ENCODE data around the gene ARID1B.

ARID1B gene

GRCh38 chr6:156790711-156791319, 13.6 kb downstream of the ARID1B start:
- no peak overlapping the region for H3K4me3 ChIP-seq (ENCODE audit: low read depth, low read length)

- no peak overlapping the region for H3K4me3 ChIP-seq (ENCODE audit: low read depth, low read length)
Measured at GRCh38 chr6:156791320-156791850, 14.2 kb downstream of the ARID1B start.

- no peak overlapping the region for H3K4me3 ChIP-seq (ENCODE audit: low read depth, low read length)
Measured at GRCh38 chr6:156793200-156793599, 16.0 kb downstream of the ARID1B start.

GRCh38 chr6:156794546-156795354, 17.6 kb downstream of the ARID1B start:
- no peak overlapping the region for H3K4me3 ChIP-seq (ENCODE audit: low read depth, low read length)

- no peak overlapping the region for H3K4me3 ChIP-seq (ENCODE audit: low read depth, low read length)
Measured at GRCh38 chr6:156795825-156796224, 18.6 kb downstream of the ARID1B start.

GRCh38 chr6:156796627-156797026, 19.4 kb downstream of the ARID1B start:
- H3K4me3 ChIP-seq (ENCODE audit: low read depth, low read length), result no peak overlapping the region

- no peak overlapping the region for H3K4me3 ChIP-seq (ENCODE audit: low read depth, low read length)
Measured at GRCh38 chr6:156797901-156798735, 20.9 kb downstream of the ARID1B start.

- H3K4me3 ChIP-seq (ENCODE audit: low read depth, low read length), result no peak overlapping the region
Measured at GRCh38 chr6:156801712-156802111, 24.5 kb downstream of the ARID1B start.

- H3K4me3 ChIP-seq (ENCODE audit: low read depth, low read length), result no peak overlapping the region
Measured at GRCh38 chr6:156803353-156803752, 26.2 kb downstream of the ARID1B start.

- no peak overlapping the region for H3K4me3 ChIP-seq (ENCODE audit: low read depth, low read length)
Measured at GRCh38 chr6:156804402-156804801, 27.2 kb downstream of the ARID1B start.

- H3K4me3 ChIP-seq (ENCODE audit: low read depth, low read length), result no peak overlapping the region
Measured at GRCh38 chr6:156806155-156806554, 29.0 kb downstream of the ARID1B start.

- H3K4me3 ChIP-seq (ENCODE audit: low read depth, low read length), result no peak overlapping the region
Measured at GRCh38 chr6:156807028-156807427, 29.9 kb downstream of the ARID1B start.

GRCh38 chr6:156807795-156808194, 30.6 kb downstream of the ARID1B start:
- no peak overlapping the region for H3K4me3 ChIP-seq (ENCODE audit: low read depth, low read length)

GRCh38 chr6:156808287-156808686, 31.1 kb downstream of the ARID1B start:
- no peak overlapping the region for H3K4me3 ChIP-seq (ENCODE audit: low read depth, low read length)

GRCh38 chr6:156809034-156809433, 31.9 kb downstream of the ARID1B start:
- no peak overlapping the region for H3K4me3 ChIP-seq (ENCODE audit: low read depth, low read length)

- no peak overlapping the region for H3K4me3 ChIP-seq (ENCODE audit: low read depth, low read length)
Measured at GRCh38 chr6:156809446-156810178, 32.4 kb downstream of the ARID1B start.

- H3K4me3 ChIP-seq (ENCODE audit: low read depth, low read length), result no peak overlapping the region
Measured at GRCh38 chr6:156814036-156814581, 36.9 kb downstream of the ARID1B start.

GRCh38 chr6:156816505-156816904, 39.3 kb downstream of the ARID1B start:
- H3K4me3 ChIP-seq (ENCODE audit: low read depth, low read length), result no peak overlapping the region

- no peak overlapping the region for H3K4me3 ChIP-seq (ENCODE audit: low read depth, low read length)
Measured at GRCh38 chr6:156820089-156820798, 43.1 kb downstream of the ARID1B start.

GRCh38 chr6:156821707-156822106, 44.5 kb downstream of the ARID1B start:
- H3K4me3 ChIP-seq (ENCODE audit: low read depth, low read length), result no peak overlapping the region

Data from iPS-11a (cell line).